Measurements from ENCODE around the gene POU1F1.

GRCh38 chr3:87272718-87273341, 3.6 kb downstream of the POU1F1 start:
- TF ChIP-seq CTCF (IDR thresholded peaks at IDR 0.05) (no peak), POLR2AphosphoS5 (IDR thresholded peaks at IDR 0.05) (no peak), POLR2A (IDR thresholded peaks at IDR 0.05) (no peak)

Data from prostate gland (tissue), 2 donors.